HepG2 (cell line): ENCODE measurements around the gene ZBTB46. TPM values are rescaled to one million over a fixed set of nuclear protein-coding genes. Genes with fewer than 3 reads are reported as not detected.

ENCODE experiments used
- EZH2 ChIP-seq: conservative IDR thresholded peaks from 2 replicates; pipeline ENCODE4 v1.6.1; 2012; ENCODE audit warnings: mild to moderate bottlenecking, low read depth, low read length, moderate library complexity
- MED13 ChIP-seq: sonication (generic); formaldehyde crosslinking; IDR thresholded peaks from 2 replicates; pipeline ENCODE4 v1.5.0; 2020; ENCODE audit warnings: missing genetic modification reagents
- PCBP2 ChIP-seq: fragments of 200-400 bp; formaldehyde crosslinking; optimal IDR thresholded peaks from 2 replicates; pipeline ENCODE3; 2018; ENCODE audit warnings: low read length, low read depth; ENCODE audit not compliant: poor library complexity, severe bottlenecking
- ZBTB4 ChIP-seq: sonication (generic); formaldehyde crosslinking; IDR thresholded peaks from 2 replicates; pipeline ENCODE4 v1.4.0; 2020; ENCODE audit warnings: missing genetic modification reagents, mild to moderate bottlenecking, borderline replicate concordance
- ZNF574 ChIP-seq: sonication (generic); formaldehyde crosslinking; IDR thresholded peaks from 2 replicates; pipeline ENCODE4 v1.4.0; 2020; ENCODE audit warnings: missing genetic modification reagents
- ZNF646 ChIP-seq: sonication (generic); formaldehyde crosslinking; IDR thresholded peaks from 2 replicates; pipeline ENCODE4 v1.9.0; 2021; ENCODE audit warnings: mild to moderate bottlenecking, missing genetic modification reagents
- ZNF761 ChIP-seq: sonication (generic); formaldehyde crosslinking; conservative IDR thresholded peaks from 2 replicates; pipeline ENCODE4 v1.4.0; 2020; ENCODE audit warnings: mild to moderate bottlenecking, missing genetic modification reagents
- polyA plus RNA-seq, 8 experiments: library from polyadenylated mRNA; depleted of rRNA in 3 of 8; stranded (reverse) in 7 of 8; unstranded in 1 of 8; fragments of >200 nt; fragmentation: Illumina TruSeq in 4 of 8; extraction: Trizol in 4 of 8; gene quantifications; 2 replicates each; pipeline versions ENCODE4 v1.2.1 to v1.2.3, GENCODE V29; 2011 to 2016; ENCODE audit warnings: low read depth in 4 of 8, missing spikeins in 1 of 8, mixed read lengths in 1 of 8; ENCODE audit not compliant: insufficient read depth in 1 of 8
- total RNA-seq, 5 experiments: library from RNA; depleted of rRNA; stranded (reverse); fragments of >200 nt; fragmentation: Illumina TruSeq; extraction: Trizol; gene quantifications; 2 replicates each; pipeline ENCODE4 v1.2.3, GENCODE V29; 2016; ENCODE audit warnings: low read depth in 1 of 5
- TF ChIP-seq, protein P1 (sequence below): sonication (generic); formaldehyde crosslinking; IDR thresholded peaks from 2 replicates; pipeline ENCODE4 v1.4.0; 2020; ENCODE audit warnings: missing genetic modification reagents, borderline replicate concordance
- TF ChIP-seq, protein P2 (sequence below): sonication (generic); formaldehyde crosslinking; IDR thresholded peaks from 2 replicates; pipeline ENCODE4 v1.9.0; 2021; ENCODE audit warnings: missing genetic modification reagents, borderline replicate concordance

Gene ZBTB46
- total and polyA plus RNA-seq, 2 of the 13 experiments (the other 11 are each of a cell fraction or from before 2014, with no cell fraction given), result 1.6 to 13.5 TPM

DNA sequence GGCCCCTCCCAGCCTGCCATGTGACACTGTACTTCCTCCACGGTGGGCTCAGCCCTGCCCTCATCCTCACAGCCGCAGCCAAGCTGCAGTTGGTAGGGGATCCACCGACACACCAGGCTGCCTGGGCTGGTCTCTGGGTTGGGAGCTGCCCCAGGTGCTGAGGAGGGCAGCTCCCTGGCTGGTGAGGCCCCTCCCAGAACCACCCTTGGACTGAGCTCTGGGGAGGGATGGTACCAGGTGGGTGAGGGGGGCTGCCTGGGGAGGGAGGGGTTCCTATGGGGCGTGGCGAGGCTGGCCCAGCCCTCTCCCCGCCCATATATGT lies 134.8 kb downstream of the ZBTB46 start (continued):
- TF ChIP-seq, protein P1, sequence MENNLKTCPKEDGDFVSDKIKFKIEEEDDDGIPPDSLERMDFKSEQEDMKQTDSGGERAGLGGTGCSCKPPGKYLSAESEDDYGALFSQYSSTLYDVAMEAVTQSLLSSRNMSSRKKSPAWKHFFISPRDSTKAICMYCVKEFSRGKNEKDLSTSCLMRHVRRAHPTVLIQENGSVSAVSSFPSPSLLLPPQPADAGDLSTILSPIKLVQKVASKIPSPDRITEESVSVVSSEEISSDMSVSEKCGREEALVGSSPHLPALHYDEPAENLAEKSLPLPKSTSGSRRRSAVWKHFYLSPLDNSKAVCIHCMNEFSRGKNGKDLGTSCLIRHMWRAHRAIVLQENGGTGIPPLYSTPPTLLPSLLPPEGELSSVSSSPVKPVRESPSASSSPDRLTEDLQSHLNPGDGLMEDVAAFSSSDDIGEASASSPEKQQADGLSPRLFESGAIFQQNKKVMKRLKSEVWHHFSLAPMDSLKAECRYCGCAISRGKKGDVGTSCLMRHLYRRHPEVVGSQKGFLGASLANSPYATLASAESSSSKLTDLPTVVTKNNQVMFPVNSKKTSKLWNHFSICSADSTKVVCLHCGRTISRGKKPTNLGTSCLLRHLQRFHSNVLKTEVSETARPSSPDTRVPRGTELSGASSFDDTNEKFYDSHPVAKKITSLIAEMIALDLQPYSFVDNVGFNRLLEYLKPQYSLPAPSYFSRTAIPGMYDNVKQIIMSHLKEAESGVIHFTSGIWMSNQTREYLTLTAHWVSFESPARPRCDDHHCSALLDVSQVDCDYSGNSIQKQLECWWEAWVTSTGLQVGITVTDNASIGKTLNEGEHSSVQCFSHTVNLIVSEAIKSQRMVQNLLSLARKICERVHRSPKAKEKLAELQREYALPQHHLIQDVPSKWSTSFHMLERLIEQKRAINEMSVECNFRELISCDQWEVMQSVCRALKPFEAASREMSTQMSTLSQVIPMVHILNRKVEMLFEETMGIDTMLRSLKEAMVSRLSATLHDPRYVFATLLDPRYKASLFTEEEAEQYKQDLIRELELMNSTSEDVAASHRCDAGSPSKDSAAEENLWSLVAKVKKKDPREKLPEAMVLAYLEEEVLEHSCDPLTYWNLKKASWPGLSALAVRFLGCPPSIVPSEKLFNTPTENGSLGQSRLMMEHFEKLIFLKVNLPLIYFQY, result no peak
- TF ChIP-seq MED13 (no peak), ZNF646 (CRISPR knock-in tag) (no peak), EZH2 (no peak), ZNF574 (no peak), ZNF761 (CRISPR knock-in tag) (0 out of 2 replicates have a peak, but pooled peaks have one; percentile 15), ZBTB4 (CRISPR knock-in tag) (no peak), PCBP2 (no peak)
- TF ChIP-seq, protein P2, sequence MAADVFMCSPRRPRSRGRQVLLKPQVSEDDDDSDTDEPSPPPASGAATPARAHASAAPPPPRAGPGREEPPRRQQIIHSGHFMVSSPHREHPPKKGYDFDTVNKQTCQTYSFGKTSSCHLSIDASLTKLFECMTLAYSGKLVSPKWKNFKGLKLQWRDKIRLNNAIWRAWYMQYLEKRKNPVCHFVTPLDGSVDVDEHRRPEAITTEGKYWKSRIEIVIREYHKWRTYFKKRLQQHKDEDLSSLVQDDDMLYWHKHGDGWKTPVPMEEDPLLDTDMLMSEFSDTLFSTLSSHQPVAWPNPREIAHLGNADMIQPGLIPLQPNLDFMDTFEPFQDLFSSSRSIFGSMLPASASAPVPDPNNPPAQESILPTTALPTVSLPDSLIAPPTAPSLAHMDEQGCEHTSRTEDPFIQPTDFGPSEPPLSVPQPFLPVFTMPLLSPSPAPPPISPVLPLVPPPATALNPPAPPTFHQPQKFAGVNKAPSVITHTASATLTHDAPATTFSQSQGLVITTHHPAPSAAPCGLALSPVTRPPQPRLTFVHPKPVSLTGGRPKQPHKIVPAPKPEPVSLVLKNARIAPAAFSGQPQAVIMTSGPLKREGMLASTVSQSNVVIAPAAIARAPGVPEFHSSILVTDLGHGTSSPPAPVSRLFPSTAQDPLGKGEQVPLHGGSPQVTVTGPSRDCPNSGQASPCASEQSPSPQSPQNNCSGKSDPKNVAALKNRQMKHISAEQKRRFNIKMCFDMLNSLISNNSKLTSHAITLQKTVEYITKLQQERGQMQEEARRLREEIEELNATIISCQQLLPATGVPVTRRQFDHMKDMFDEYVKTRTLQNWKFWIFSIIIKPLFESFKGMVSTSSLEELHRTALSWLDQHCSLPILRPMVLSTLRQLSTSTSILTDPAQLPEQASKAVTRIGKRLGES (CRISPR knock-in tag), result no peak
